HTR-8/SVneo (cell line): ENCODE results near the gene NUSAP1.
"Not testable (repeated sequence)": the region's sequence is repeated elsewhere in the genome, so short reads cannot be mapped to it uniquely, and the experiment has no call there.

ENCODE experiments used
- DNase-seq: peaks from one replicate; pipeline ENCODE4 v3.0.0; 2011; ENCODE audit warnings: low spot score, mixed read lengths; ENCODE audit not compliant: insufficient read length
- FAIRE-seq: peaks from 2 replicates; lab custom pipeline; 2011; peaks lifted over from hg19 to GRCh38; lab: Jason Lieb, UNC

NUSAP1 gene

DNA sequence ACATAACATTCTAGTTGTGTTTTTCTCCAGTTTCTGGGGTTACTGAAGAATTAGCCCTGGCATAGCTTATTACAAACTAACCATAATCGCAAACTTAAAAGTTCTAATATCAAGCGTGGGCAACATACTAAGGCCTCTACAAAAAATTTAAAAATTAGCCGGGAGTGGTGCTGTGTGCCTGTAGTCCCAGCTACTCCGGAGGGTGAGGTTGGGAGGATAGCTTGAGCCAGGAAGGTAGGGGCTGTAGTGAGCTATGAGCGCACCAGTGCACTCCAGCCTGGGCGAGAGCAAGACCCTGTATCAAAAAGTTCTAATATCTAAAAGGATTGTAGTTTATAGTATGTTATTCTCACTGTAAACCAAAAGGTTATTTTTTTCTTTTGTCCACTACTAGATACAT, 1.4 kb upstream of the NUSAP1 start:
- FAIRE-seq, result no peak
- no peak for DNase-seq

- FAIRE-seq (no peak), DNase-seq (no peak)
Measured at GRCh38 chr15:41331833-41332193, 868 bp upstream of the NUSAP1 start.

DNA sequence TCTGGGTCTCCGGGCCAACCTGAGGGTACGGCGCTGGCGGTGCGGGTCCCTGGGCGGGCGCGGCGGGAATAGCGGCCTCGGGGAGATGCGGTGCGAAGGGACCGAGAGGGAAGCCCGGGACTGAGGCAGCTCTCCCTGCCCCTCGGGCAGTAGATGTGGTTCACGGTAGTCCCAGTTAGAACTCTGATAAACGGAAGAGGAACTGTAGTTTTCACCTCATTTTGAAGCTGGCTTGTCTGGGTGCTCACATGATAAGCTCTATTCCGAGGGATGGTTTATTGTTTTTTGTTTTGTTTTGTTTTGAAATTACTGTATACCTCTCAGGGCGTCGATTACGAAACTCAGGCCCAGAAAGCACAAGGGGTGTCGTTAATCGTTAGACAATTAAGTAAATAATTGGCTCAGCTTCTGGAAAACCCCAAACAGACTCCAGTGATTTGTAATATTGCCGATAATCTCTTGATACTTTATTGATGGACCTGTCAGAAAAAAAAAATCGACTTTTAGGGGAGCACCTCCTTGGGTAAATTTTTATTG, 413 bp downstream of the NUSAP1 start:
- no peak for FAIRE-seq
- no peak for DNase-seq

DNA sequence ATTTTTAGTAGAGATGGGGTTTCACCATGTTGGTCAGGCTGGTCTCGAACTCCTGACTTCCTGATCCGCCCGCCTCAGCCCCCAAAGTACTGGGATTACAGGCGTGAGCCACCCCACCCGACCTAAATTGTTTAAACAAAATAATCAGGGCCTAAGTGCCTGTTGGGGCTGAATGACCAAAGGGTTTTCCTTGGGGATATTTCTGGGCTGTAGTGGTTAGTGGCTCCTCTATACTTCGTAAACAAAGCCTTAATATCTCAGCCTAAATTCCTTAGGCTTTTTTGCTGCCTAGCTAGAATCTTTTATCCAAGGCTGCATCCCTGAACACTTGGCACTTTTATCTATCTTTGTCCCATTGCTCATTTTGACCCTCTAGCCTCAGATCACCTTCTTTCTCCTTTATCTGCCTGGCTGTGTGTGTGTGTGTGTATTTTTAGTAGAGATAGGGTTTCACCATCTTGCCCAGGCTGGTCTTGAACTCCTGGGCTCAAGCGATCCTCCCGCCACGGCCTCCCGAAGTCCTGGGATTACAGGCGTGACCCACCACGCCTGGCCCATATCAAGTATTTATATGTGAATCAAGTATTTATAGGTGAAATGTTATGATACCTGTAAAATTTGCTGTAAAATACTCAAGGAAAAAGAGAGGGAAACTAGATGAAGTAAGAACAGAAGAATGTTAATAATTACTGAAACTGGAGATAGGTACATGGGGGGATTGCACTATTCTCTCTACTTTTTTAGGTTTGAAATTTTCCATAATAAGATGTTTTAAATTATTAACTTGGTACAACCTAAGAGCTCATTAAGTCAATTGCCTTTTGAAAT, 1.8 kb downstream of the NUSAP1 start:
- no peak for FAIRE-seq
- no peak for DNase-seq

DNA sequence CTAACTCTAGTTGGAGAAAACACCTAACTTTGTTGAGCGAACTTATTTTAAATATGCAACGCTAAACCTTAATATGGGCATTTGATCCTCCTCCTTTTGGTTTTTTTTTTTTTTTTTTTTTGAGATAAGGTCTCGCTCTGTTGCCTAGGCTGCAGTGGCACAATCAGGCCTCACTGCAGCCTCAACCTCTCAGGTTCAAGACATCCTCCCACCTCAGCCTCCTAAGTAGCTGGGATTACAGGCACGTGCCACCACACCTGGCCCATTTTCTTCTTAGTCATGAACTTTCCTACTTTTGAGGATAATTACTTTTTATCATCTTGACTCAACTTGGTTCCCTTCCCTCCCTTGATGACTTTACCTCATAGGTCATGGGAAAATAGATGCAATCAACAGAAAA, 3.9 kb downstream of the NUSAP1 start:
- no peak for FAIRE-seq
- DNase-seq, result no peak

GRCh38 chr15:41337047-41337446, 4.4 kb downstream of the NUSAP1 start:
- DNase-seq (no peak), FAIRE-seq (no peak)

GRCh38 chr15:41337631-41338522, 5.2 kb downstream of the NUSAP1 start:
- DNase-seq (no peak), FAIRE-seq (no peak)

DNA sequence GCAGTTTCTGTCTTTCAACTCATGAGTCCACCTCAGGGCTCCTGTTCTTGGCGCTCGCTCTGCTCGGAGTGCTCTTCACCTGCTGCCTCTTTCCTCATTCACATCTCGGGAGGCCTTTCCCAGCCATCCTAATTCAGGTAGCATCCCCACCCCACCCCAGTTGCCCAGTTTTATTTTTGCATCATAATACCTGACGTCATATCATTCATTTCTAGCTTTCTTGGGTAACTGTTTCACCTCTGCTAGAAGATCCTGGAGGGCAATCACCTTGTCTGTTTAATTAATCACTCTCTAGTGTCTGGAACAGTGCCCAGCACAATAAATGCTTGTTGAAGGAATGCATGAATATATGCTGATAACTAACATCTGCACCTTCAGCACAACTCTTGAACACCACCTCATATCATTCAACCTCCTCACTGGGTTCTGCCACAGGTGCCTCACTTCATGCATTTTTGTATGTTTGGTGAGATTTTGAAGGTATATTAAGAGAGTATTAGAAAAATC, 7.6 kb downstream of the NUSAP1 start:
- no peak for FAIRE-seq
- DNase-seq, result no peak

GRCh38 chr15:41341519-41341918, 8.8 kb downstream of the NUSAP1 start:
- no peak for FAIRE-seq

DNA sequence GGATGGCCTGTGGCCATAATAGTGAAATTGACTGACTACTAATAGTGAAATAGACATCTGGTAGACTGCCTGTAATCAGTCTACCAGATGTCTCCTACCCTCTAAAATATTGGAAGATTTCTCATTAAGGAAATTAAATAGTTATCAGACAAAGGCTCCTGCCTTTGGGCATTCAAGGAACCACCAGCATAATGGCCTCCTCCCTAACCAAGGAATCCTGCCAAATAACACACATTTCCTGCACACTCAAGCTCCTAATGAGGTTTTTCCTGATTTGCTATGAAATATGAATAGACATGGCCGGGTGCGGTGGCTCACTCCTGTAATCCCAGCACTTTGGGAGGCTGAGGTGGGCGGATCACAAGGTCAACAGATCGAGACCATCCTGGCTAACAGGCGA, 14.6 kb downstream of the NUSAP1 start:
- DNase-seq (no peak), FAIRE-seq (no peak)

More at GRCh38 chr15:41341519-41341918, 8.8 kb downstream of the NUSAP1 start:
- DNase-seq, result no peak

GRCh38 chr15:41350057-41350717, 17.5 kb downstream of the NUSAP1 start:
- FAIRE-seq (no peak), DNase-seq (no peak)

DNA sequence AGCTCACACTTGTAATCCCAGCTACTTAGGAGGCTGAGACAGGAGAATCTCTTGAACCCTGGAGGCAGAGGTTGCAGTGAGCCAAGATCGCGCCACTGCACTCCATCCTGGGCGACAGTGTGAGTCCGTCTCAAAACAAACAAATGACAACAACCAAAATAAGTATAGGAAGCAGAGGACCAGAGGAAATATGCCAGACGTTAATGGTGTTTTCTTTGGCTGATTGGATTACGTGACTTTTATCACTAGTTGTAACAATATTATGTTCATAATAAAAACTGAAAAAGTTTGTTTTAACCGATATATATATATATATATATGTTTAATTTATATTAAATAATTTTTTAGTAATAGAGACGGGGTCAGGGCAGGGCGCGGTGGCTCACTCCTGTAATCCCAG, 21.7 kb downstream of the NUSAP1 start:
- DNase-seq, result no peak
- no peak for FAIRE-seq

- DNase-seq (no peak), FAIRE-seq (no peak)
Measured at GRCh38 chr15:41367418-41367817, 34.7 kb downstream of the NUSAP1 start.

GRCh38 chr15:41377978-41378377, 45.3 kb downstream of the NUSAP1 start:
- FAIRE-seq, result no peak
- DNase-seq, result no peak

GRCh38 chr15:41383974-41384749, 51.5 kb downstream of the NUSAP1 start:
- FAIRE-seq, DNase-seq: not testable (repeated sequence)

DNA sequence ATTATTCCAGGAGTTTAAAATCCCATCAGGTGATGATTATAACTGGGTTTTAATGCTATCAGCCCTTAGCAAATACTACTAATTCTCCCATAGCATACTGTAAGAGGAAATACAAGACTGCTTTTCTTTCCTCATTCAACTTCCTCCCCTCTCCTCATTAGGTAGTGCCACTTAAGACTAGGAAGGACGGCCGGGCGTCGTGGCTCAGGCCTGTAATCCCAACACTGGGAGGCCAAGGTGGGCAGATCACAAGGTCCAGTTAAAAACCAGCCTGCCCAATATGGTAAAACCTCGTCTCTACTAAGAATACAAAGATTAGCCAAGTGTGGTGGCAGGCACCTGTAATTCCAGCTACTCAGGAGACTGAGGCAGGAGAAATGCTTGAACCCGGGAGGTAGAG, 55.0 kb downstream of the NUSAP1 start:
- DNase-seq, result no peak
- no peak for FAIRE-seq

GRCh38 chr15:41392659-41393058, 60.0 kb downstream of the NUSAP1 start:
- FAIRE-seq (no peak), DNase-seq (no peak)

GRCh38 chr15:41394924-41395323, 62.2 kb downstream of the NUSAP1 start:
- DNase-seq, result no peak
- FAIRE-seq, result no peak

DNA sequence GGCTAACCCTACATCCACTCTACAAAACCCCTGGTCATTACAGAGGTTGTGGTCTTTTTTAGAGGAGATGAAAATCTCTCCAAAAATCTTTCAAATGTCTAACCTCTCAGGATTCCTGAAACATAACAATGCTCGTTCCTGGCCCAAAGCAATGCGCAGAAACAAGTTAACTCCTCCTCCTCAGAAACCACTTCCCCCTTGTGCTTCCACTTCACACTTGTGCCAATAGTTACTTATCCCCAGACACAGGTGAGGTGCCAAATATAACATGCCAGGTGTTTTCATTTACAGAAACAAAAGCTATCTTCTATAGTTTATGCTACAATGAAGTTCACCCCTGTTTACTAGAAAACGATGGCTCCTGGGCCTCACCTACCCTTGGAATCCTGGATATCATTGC, 63.4 kb downstream of the NUSAP1 start:
- DNase-seq, result no peak
- FAIRE-seq, result no peak

- FAIRE-seq (no peak), DNase-seq (no peak)
Measured at GRCh38 chr15:41401904-41402267, 69.2 kb downstream of the NUSAP1 start.
